BJ (cell line): Measurements from ENCODE around the gene CACNA1F. TPM values are rescaled to one million over a fixed set of nuclear protein-coding genes. Genes with fewer than 3 reads are reported as not detected.
"Not testable (repeated sequence)": the region's sequence is repeated elsewhere in the genome, so short reads cannot be mapped to it uniquely, and the experiment has no call there.

Source experiments
- CTCF ChIA-PET: fragments of 350-600 bp; formaldehyde crosslinking; extraction: SDS; loops from one replicate; lab custom pipeline; 2021; ENCODE audit warnings: antibody characterized with exemption, inconsistent platforms; lab: Yijun Ruan, JAX
- POLR2A ChIA-PET: fragments of 300-600 bp; sonication (Branson Sonifier 250); formaldehyde crosslinking; extraction: SDS; loops from one replicate; lab custom pipeline; 2021; ENCODE audit warnings: antibody characterized with exemption; lab: Charles Lee
- DNase-seq: peaks from one replicate; pipeline ENCODE4 v3.0.0-alpha.2; 2011; ENCODE audit warnings: low read depth
- H3K27me3 ChIP-seq: 2 replicates; pipeline ENCODE4 v1.6.0; 2011; ENCODE audit warnings: low read length; ENCODE audit not compliant: control insufficient read depth, insufficient read depth
- H3K36me3 ChIP-seq: 2 replicates; pipeline ENCODE4 v1.5.1; 2011; ENCODE audit warnings: low read length; ENCODE audit not compliant: control insufficient read depth, insufficient read depth
- H3K4me3 ChIP-seq: 2 replicates; pipeline ENCODE4 v1.5.1; 2011; ENCODE audit warnings: low read depth, mild to moderate bottlenecking, control low read depth, low read length
- polyA plus RNA-seq: library from polyadenylated mRNA; depleted of rRNA; stranded (reverse); fragments of >200 nt; gene quantifications from 2 replicates; pipeline ENCODE4 v1.2.3, GENCODE V29; 2011
- TF ChIP-seq, protein P1 (sequence below): IDR thresholded peaks from 2 replicates; pipeline ENCODE4 v1.5.1; 2011; ENCODE audit warnings: low read depth, mild to moderate bottlenecking, control low read depth, inconsistent platforms, low read length, moderate library complexity; ENCODE audit not compliant: insufficient read depth

CACNA1F gene
- polyA plus RNA-seq, 1 experiment: 0.01 TPM

DNA sequence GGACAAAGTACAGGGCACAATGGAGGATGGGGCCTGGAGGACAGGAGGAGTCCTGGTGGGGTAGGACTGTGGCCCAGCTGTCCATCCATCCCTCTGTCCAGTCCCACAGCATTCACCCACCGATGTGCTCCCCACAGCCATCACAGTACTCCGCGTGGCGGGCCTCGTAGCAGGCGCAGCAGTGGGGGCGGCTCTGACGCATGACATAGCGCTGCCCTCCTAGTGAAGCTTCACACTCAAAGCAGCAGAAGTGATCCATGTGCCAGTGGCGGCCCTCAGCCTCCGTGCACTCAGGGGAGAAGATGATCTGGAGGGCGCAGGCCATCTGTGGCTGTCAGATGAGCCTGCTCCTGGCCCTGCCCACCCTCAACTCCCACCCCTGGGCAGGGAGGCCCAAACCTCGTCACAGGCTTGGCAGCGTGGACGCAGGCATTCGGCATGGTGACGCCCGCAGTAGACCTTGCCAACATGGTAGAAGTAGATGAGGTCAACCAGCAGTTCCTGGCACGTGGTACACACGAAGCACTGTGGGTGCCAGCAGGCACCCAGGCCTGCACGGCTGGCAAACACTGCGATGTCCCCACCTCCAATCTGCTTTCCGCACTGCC is 55.2 kb downstream of the CACNA1F start:
- no peaks in the 10 kb centered on the region for H3K27me3 ChIP-seq
- no peak for DNase-seq
- H3K36me3 ChIP-seq: peaks cover 8% of the 10 kb centered on the region
- ChIA-PET CTCF (interaction anchor here (0.5 kb wide), 1 partner anchor 15 kb away, joined by 4 read pairs; no protein-coding TSS in a partner anchor), POLR2A (no interaction called here)
- TF ChIP-seq, protein P1, sequence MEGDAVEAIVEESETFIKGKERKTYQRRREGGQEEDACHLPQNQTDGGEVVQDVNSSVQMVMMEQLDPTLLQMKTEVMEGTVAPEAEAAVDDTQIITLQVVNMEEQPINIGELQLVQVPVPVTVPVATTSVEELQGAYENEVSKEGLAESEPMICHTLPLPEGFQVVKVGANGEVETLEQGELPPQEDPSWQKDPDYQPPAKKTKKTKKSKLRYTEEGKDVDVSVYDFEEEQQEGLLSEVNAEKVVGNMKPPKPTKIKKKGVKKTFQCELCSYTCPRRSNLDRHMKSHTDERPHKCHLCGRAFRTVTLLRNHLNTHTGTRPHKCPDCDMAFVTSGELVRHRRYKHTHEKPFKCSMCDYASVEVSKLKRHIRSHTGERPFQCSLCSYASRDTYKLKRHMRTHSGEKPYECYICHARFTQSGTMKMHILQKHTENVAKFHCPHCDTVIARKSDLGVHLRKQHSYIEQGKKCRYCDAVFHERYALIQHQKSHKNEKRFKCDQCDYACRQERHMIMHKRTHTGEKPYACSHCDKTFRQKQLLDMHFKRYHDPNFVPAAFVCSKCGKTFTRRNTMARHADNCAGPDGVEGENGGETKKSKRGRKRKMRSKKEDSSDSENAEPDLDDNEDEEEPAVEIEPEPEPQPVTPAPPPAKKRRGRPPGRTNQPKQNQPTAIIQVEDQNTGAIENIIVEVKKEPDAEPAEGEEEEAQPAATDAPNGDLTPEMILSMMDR: no peak
- no peak overlapping the region for H3K4me3 ChIP-seq

DNA sequence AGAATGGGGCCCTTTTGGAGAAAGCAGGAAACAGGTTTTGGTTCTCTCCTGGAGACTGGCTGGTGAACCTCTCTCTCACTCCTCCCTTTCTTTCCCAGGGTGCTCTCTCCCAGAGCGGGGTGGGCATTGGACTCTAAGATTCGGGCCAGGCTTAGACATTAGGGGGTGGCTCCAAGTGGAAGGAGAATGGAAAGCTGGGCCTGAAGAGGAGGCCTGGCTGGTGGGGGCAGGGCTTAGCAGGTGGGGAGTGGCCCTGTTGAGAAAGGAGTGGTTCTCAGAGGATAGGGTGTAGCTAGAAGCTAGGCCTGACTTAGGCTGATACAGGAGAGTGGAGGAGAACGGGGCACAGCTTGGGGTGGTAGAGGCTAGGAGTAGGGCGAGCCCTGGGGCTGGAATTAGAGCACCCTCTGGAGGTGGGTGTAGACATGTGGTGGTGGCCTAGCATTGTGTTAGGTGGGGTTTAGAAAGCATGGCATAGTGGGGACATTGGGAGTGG is 55.8 kb downstream of the CACNA1F start:
- CTCF ChIA-PET: interaction anchor here (0.5 kb wide), 1 partner anchor 14 kb away, joined by 4 read pairs; no protein-coding TSS in a partner anchor
- POLR2A ChIA-PET: no interaction called here

GRCh38 chrX:49176421-49177326 is 56.5 kb downstream of the CACNA1F start:
- TF ChIP-seq, protein P1: no peak
- Histone ChIP-seq H3K27me3 (no peaks in the 10 kb centered on the region), H3K36me3 (peaks cover 8% of the 10 kb centered on the region), H3K4me3 (no peak overlapping the region)
- ChIA-PET CTCF (no interaction called here), POLR2A (no interaction called here)
- DNase-seq: no peak

More for the DNA sequence above, 55.8 kb downstream of the CACNA1F start:
- H3K27me3 ChIP-seq: no peaks in the 10 kb centered on the region
- TF ChIP-seq, protein P1: no peak
- H3K36me3 ChIP-seq: peaks cover 8% of the 10 kb centered on the region
- H3K4me3 ChIP-seq: no peak overlapping the region
- no peak for DNase-seq

DNA sequence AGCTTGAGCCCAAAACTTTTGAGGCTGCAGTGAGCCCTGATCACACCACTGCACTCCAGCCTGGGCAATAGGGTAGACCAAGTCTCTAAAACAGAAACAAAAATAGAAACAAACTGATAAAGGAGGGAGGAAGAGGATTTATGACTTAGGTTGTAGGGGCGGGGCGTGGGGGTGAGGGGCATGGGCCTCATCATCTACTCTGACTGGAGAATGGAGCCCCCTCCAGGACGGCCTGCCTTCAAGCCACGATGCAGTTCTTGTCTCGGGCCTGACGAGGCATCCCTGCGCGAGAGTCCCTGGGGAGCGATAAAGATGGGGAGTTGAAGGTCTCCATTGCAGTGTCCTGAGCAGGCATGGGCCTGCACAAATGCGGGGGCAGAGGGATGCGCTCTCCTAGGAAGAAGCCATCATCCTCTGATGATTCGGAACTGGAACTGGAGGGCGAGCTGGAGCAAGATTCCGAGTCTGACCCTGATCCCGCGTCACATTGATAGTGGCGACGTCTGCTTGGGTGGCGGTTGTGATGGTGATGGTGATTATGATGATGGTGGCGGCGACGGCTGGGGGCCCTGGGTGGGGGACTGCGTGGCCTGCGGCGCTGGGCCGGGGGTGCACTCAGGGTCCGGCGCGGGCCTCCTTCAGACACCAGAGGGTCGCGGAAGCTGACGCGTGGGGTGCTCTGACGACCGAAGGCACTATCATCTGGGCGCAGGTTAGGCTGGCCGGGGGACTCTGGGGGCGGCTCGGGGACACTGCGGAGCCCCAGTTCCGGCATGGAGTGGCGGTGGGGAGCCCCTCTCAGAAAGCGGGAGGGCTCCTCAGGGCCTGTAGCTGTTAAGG is 57.5 kb downstream of the CACNA1F start:
- POLR2A ChIA-PET: no interaction called here
- no peak overlapping the region for H3K4me3 ChIP-seq
- CTCF ChIA-PET: no interaction called here
- peaks cover 8% of the 10 kb centered on the region for H3K36me3 ChIP-seq
- no peak for DNase-seq
- no peaks in the 10 kb centered on the region for H3K27me3 ChIP-seq
- TF ChIP-seq, protein P1: no peak

- TF ChIP-seq, protein P1: no peak
- no peak for DNase-seq
- Histone ChIP-seq H3K36me3 (peaks cover 7% of the 10 kb centered on the region), H3K4me3 (no peak overlapping the region), H3K27me3 (no peaks in the 10 kb centered on the region)
- POLR2A ChIA-PET: no interaction called here
- CTCF ChIA-PET: no interaction called here
These were observed 58.4 kb downstream of the CACNA1F start for GRCh38 chrX:49174723-49175122.

DNA sequence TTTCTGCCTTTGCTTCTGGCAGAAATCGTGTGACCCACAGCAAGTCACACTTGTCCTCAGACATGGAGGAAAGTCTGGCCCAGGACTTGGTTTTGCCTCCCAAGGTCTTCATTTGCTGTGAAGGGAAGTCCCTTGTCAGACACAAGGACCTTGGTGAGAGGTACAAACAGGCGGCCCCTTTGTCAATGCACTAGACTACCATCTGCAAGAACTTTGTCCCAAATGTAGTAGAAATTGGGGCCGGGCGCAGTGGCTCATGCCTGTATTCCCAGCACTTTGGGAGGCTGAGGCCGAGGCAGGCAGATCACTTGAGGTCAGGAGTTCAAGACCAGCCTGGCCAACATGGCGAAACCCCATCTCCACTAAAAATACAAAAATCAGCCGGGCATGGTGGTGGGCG is 59.6 kb downstream of the CACNA1F start:
- DNase-seq, H3K27me3 ChIP-seq, H3K4me3 ChIP-seq, CTCF ChIA-PET, POLR2A ChIA-PET, H3K36me3 ChIP-seq: not testable (repeated sequence)
